ENCODE results near the gene TSPEAR.

DNA sequence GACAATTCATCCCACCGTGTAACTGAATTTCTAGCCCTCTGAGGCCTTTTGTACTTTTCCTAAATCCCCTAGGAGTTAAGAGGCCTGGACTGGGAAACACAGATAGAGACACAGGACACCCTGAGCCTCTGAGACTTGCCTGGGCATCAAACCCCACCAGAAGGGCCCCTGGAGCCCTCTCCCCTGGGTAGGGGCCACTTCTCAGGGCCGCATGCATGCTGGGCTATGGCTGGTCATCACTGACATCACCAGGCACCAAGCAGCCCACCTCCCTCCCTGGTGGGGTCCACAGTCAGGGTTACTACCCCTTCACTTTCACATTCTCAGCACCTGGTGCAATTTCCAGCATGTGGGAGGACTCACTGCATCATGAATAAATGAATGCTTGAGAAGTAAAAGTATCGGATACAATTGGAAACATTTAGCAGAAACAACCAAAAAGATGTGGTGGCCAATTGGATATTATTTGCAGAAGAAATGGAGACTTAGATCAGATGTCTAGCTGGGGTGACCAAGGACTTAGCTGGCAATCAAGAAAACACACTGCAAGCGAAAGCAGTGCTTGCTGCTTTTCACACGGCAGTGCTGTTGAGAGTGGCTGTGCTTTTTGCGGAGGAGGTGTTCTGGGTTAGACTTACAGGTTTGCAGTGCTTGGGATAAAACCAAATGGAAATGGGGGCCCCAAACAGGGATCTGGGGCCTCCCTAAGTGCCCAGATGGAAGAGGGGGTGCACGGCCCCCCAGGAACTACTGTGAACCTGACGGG is 111.9 kb downstream of the TSPEAR start:
- TF ChIP-seq, protein P1, sequence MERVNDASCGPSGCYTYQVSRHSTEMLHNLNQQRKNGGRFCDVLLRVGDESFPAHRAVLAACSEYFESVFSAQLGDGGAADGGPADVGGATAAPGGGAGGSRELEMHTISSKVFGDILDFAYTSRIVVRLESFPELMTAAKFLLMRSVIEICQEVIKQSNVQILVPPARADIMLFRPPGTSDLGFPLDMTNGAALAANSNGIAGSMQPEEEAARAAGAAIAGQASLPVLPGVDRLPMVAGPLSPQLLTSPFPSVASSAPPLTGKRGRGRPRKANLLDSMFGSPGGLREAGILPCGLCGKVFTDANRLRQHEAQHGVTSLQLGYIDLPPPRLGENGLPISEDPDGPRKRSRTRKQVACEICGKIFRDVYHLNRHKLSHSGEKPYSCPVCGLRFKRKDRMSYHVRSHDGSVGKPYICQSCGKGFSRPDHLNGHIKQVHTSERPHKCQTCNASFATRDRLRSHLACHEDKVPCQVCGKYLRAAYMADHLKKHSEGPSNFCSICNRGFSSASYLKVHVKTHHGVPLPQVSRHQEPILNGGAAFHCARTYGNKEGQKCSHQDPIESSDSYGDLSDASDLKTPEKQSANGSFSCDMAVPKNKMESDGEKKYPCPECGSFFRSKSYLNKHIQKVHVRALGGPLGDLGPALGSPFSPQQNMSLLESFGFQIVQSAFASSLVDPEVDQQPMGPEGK (CRISPR knock-in tag; IDR thresholded peaks at IDR 0.05; ENCODE audit: borderline replicate concordance) = no peak
- no peak for TF ChIP-seq TOX (CRISPR knock-in tag; IDR thresholded peaks at IDR 0.05; ENCODE audit: borderline replicate concordance)
- TF ChIP-seq POU6F1 (CRISPR knock-in tag; IDR thresholded peaks at IDR 0.05; ENCODE audit: borderline replicate concordance, low read depth) = no peak
- no peak for TF ChIP-seq ZFP30 (CRISPR knock-in tag; IDR thresholded peaks at IDR 0.05)
- TF ChIP-seq RARB (CRISPR knock-in tag; IDR thresholded peaks at IDR 0.05) = no peak
- TF ChIP-seq, protein P2, sequence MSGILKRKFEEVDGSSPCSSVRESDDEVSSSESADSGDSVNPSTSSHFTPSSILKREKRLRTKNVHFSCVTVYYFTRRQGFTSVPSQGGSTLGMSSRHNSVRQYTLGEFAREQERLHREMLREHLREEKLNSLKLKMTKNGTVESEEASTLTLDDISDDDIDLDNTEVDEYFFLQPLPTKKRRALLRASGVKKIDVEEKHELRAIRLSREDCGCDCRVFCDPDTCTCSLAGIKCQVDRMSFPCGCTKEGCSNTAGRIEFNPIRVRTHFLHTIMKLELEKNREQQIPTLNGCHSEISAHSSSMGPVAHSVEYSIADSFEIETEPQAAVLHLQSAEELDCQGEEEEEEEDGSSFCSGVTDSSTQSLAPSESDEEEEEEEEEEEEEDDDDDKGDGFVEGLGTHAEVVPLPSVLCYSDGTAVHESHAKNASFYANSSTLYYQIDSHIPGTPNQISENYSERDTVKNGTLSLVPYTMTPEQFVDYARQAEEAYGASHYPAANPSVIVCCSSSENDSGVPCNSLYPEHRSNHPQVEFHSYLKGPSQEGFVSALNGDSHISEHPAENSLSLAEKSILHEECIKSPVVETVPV (CRISPR knock-in tag; IDR thresholded peaks at IDR 0.05) = no peak
- TF ChIP-seq, protein P3, sequence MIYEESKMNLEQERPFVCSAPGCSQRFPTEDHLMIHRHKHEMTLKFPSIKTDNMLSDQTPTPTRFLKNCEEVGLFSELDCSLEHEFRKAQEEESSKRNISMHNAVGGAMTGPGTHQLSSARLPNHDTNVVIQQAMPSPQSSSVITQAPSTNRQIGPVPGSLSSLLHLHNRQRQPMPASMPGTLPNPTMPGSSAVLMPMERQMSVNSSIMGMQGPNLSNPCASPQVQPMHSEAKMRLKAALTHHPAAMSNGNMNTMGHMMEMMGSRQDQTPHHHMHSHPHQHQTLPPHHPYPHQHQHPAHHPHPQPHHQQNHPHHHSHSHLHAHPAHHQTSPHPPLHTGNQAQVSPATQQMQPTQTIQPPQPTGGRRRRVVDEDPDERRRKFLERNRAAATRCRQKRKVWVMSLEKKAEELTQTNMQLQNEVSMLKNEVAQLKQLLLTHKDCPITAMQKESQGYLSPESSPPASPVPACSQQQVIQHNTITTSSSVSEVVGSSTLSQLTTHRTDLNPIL (CRISPR knock-in tag; IDR thresholded peaks at IDR 0.05; ENCODE audit: low read depth) = no peak
- no peak for TF ChIP-seq ESRRG (CRISPR knock-in tag; IDR thresholded peaks at IDR 0.05)

All from SK-N-SH treated with all-trans-retinoic acid at 6 μM for 48 hours (cell line).